Right lobe of liver (tissue), 4 donors: ENCODE data around the gene FANCC.

ENCODE experiments used
- CTCF ChIP-seq, 4 donors: fragments of 200-600 bp in 3 of 4; fragments of 450-650 bp in 1 of 4; IDR thresholded peaks; one replicate each; pipeline versions ENCODE4 v1.5.1 to v1.8.0; 2016 to 2022; ENCODE audit warnings: antibody characterized with exemption in 4 of 4, mild to moderate bottlenecking in 2 of 4
- POLR2A ChIP-seq: fragments of 450-650 bp; IDR thresholded peaks from one replicate; pipeline ENCODE4 v1.6.1; 2017; ENCODE audit warnings: antibody characterized with exemption, mild to moderate bottlenecking
- donor health status: DM: no; HTN: no; CAD: no.
- donor health status: DM: no; HTN: no; CAD: no.
- donor health status: DM: no; HTN: yes; CAD: no.

- TF ChIP-seq CTCF (IDR thresholded peaks at IDR 0.05): peak in 1 of 4 donors; percentile 20
- no peak for TF ChIP-seq POLR2A
Measured at GRCh38 chr9:95073042-95073607, 244.4 kb downstream of the FANCC start.
